ENCODE results near the gene SLC39A5.

DNA sequence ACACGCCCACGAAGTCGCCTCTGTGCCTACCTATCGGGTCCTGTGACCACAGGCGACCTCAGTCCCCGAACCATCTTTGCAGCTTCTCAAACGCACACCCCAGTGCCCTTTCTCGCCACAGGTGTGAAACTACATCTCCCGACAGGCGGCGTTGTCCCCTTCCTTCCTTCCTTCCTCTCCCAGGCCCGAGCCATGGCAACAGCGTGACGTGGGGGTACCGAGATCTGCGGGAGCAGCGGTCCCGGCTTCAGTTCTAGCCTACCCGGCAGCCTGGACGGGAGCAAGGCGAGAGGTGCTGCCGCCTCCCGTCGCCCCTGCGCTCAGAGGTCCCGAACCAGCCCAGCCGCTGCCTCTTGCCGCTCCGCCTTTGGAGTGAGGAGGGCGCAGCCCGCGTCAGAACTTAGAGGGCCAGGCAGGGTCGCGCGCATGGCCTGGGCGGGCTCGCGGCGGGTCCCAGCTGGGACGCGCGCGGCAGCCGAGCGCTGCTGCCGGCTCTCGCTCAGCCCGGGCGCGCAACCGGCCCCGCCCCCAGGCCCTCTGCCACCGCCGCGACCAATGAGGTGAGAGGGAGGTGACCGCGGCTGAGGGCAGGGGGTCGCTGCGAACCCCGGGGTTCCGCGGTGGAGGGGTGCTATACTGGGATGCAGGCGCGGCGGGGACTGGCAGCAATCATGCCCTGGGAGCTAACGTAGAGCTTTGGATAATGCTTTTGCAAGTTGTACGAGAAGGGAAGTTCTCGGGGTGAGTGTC is 37.0 kb downstream of the SLC39A5 start, which contains the start of gene COQ10A:
- TF ChIP-seq POLR2A (IDR thresholded peaks at IDR 0.05) (peak in 1 of 4 donors; percentile 76), POLR2AphosphoS5 (IDR thresholded peaks at IDR 0.05) (peak; percentile 79 to 93 (median 90))
- TF ChIP-seq, protein P1, sequence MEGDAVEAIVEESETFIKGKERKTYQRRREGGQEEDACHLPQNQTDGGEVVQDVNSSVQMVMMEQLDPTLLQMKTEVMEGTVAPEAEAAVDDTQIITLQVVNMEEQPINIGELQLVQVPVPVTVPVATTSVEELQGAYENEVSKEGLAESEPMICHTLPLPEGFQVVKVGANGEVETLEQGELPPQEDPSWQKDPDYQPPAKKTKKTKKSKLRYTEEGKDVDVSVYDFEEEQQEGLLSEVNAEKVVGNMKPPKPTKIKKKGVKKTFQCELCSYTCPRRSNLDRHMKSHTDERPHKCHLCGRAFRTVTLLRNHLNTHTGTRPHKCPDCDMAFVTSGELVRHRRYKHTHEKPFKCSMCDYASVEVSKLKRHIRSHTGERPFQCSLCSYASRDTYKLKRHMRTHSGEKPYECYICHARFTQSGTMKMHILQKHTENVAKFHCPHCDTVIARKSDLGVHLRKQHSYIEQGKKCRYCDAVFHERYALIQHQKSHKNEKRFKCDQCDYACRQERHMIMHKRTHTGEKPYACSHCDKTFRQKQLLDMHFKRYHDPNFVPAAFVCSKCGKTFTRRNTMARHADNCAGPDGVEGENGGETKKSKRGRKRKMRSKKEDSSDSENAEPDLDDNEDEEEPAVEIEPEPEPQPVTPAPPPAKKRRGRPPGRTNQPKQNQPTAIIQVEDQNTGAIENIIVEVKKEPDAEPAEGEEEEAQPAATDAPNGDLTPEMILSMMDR (IDR thresholded peaks at IDR 0.05): peak in 5 of 7 experiments; percentile 58 to 75 (median 71)
